GM19467 (cell line): Measurements from ENCODE around the gene BMI1.
"Not testable (repeated sequence)": the region's sequence is repeated elsewhere in the genome, so short reads cannot be mapped to it uniquely, and the experiment has no call there.

Source experiments
- ATAC-seq: cut with Tn5 transposase; IDR thresholded peaks from one replicate; pipeline ENCODE4 v1.9.1; 2021; ENCODE audit warnings: mild to moderate bottlenecking, moderate library complexity; ENCODE audit not compliant: unreplicated experiment

BMI1 gene

DNA sequence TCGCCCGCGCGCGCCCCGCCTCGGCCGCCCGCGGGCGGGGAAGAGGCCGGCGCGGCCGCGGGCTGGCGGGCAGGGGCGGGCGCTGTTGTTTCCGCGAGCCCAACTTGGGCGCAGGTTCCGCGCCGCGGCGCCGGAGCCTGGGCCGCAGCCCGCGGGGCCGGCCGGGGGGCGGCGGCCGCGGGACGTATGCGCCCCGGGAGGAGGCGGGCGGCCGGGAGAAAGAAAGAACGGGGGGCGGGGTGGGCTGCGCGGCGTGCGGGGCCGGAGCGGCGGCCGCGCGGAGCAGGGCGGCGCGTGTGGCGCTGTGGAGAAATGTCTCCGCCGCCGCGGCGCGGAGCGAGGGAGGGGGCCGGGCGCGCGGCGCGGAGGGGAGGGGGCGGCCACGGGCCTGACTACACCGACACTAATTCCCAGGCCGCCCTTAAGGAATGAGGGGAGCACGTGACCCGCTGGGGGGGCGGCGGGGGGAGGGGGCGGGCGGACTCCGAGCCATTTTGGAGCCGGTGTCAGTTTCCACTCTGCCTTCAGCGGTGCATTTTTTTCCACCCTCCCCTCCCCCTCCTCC lies at the start of gene BMI1:
TSS of gene BMI1 (plus strand) at position 509 of the 565 bp plus-strand sequence. CDS start 5,351 bp downstream, outside the sequence.
- peak; percentile 14 for ATAC-seq

DNA sequence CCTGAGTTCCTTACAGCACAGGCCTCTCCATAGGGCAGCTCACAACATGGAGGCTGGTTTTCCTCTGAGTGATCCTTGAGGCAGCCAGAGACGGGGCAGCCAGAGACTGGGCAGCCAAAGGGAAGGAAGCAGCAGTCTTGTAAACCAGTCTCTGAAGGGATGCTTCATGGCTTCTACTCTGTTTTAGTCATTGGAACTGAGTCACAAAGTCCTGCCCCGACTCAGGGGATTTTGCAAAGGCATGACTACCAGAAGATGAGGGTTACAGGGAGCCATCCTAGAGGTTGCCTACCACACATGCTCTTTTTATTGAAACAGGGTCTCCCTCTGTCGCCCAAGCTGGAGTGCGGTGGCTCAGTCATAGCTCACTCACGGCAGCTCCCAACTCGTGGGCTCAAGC lies 49.1 kb upstream of the BMI1 start:
- ATAC-seq = no peak

DNA sequence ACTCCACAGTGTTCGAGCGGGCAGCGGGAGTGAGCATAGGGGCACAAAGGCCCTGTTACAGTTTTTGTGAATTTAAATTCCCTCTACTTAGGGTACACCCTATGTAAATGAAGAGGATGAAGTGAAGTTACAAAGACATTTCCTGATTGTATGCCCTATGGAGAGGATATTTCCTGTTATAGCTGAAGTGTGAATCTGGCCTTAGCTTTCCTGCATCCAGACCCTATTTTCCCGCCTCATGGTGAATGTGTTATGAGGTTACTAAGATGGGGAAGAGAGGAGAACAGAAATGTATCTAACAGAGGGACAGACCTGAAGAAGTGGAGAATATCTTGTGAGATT lies 42.5 kb upstream of the BMI1 start:
- ATAC-seq = no peak

GRCh38 chr10:22280078-22280477 lies 40.8 kb upstream of the BMI1 start:
- ATAC-seq = no peak

GRCh38 chr10:22285130-22285529 lies 35.8 kb upstream of the BMI1 start:
- no peak for ATAC-seq

DNA sequence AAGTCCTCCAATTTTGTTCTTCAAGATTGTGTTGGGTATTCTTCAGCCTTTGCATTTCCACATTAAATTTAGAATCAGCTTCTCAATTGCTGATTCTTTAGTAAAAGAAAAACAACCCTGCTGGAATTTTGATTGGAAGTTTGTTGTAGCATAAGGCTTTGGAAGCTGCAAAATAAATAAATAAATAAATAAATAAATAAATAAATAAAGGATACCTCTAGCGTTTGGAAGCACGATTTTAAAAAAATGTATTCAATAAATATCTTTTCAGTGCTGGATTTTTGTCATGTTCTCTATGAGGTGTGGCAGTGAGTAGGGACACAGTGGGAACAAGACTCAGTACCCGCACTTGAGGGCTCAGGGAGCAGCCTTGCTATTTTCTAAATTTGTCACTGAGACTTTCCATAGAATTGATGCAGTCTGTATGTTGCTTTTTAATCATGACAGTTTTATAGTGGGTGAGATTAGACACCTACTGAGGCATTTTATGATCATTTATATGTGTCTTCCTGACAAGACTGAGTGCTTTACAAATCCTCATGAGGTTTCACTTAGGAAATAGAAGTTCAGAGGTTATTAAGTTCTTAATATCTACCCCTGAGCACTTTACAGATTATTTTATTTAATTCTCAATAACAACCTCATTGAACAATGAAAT lies 27.0 kb upstream of the BMI1 start:
- ATAC-seq = no peak

- ATAC-seq = no peak
These were observed 26.2 kb upstream of the BMI1 start for GRCh38 chr10:22294694-22295093.

DNA sequence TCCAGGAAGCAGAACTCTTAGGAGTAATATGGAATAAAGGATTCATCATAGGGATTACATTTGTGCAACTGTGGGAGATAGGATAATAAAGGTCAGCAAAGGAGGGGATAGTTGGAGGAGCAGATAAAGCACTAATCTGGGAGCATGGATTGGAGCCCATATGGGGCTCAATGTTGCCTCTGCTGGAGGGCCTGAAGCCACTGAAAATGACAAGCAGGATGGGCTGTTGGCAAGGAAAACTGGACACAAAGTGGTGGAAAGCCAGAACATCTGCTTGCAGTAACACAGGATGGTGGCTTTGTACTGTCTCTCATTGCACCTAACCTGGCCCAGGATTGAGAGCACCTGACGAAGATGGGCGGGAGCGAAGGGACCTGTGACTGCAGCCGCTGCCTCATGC lies 19.7 kb upstream of the BMI1 start:
- no peak for ATAC-seq

DNA sequence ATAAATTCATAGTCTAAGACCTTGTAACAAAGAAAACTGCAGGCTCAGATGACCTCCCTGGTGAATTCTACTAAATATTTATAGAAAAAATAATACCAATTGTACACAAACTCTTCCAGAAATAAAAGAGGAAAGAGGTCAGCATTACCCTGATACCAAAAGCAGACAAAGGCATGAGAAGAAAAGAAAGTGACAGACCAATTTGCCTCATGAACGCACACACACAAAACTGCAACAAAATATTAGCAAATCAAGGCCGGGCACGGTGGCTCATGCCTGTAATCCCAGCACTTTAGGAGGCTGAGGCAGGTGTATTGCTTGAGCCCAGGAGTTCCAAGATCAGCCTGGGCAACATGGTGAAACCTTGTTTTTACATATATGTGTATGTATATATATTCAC lies 17.4 kb upstream of the BMI1 start:
- ATAC-seq = no peak

GRCh38 chr10:22305721-22306120 lies 15.2 kb upstream of the BMI1 start:
- ATAC-seq = no peak

DNA sequence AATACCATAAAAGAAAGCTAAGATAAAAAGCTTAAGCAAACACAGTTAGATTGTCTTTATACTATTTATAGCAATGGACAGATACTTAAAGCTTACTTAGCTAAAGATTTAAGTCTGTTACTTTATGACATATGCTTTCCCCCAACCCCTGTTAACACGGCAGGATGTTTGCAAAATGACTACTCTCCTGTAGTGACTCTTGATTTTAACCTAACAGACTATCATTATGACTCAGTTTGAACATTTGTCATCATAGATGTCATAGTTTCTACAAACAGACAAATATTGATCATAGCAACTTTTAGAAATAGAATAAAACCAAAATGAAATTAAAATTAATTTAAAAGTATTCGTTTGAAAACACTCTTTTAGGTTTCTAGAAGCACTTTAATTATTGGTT lies 12.5 kb upstream of the BMI1 start:
- peak; percentile 77 for ATAC-seq

DNA sequence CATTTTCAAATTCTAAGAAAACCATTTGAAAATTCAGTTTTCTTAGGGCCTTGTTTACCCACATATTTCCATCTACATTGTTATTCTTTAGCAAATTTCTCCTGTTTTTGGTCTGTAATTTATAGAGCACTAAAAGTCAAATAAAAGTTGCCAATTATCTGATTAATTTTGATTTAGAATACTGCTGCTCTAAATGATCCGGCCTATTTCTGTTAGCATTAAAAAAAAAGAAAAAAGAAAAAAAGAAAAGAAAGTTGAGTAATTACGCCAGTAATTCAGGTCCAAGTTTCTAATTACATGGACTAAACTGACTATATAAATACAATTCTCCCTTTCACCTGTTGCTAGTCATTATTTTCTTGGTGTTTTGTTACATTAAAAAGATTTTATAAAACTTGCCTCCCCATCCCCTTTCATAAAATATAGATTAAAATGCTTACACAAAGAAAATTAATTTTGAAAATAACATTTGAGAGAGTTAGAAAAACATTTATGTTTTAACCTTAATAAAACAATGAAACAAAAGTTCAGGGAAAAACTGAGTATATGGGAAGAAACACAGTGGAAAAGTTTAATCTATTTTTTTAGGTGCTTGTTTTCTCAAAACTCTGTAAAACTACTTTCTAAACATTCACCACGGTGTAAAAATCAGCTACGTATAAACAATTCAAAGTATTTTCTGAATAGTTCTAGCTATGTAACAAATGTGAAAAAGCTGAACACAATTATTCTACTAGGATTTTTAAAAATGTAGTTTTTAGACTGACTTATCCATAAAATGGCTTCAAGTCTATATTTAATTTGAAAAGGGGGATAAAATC lies 11.5 kb upstream of the BMI1 start:
- ATAC-seq = no peak

DNA sequence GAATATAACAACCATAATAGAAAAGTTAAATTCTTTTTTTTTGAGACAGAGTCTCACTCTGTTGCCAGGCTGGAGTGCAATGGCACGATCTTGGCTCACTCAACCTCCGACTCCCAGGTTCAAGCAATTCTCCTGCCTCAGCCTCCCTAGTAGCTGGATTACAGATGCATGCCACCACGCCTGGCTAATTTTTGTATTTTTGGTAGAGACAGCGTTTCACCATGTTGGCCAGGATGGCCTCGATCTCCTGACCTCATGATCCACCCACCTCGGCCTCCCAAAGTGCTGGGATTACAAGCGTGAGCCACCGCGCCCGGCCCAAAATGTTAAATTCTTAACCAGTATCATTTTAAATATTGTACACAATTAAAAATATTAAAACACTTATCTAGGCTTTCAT lies 10.9 kb upstream of the BMI1 start:
- ATAC-seq = not testable (repeated sequence)

DNA sequence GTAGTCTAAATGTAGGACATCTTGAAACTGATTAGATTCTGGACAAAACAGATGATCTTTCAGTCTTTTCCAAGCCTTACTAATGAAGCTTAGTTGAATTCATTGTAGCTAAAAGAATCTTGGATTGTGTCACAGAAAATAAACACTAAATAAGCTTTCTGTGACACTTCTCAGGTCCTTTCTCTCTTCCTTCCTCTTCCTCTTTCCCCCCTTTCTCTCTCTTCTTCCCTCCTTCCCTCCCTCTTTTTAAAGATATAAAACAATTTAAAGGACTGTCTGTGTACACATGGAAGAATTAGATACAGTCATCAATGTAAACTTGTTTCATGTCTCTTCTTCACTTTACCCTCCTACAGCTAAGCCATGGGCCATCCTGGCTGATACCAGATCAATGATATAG lies 10.0 kb upstream of the BMI1 start:
- ATAC-seq = no peak

DNA sequence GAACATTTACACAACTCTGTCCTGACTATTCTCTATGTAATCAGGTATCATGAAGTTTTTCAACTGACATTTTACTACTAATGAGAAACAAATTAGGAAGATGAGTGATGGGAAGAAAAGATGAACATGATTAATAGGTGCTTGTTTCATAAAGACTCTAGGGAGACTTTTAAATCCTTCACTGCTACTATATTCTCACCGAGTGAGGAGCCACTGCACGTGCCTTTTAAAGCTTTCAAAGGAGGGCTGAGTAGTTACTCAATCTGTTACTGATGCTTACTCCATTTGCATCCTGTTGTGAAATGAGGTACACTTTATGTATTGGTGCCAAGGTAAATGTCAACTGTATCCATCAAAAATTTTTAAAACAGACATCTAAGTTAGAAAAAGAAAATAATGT lies 6.0 kb upstream of the BMI1 start:
- ATAC-seq = no peak

DNA sequence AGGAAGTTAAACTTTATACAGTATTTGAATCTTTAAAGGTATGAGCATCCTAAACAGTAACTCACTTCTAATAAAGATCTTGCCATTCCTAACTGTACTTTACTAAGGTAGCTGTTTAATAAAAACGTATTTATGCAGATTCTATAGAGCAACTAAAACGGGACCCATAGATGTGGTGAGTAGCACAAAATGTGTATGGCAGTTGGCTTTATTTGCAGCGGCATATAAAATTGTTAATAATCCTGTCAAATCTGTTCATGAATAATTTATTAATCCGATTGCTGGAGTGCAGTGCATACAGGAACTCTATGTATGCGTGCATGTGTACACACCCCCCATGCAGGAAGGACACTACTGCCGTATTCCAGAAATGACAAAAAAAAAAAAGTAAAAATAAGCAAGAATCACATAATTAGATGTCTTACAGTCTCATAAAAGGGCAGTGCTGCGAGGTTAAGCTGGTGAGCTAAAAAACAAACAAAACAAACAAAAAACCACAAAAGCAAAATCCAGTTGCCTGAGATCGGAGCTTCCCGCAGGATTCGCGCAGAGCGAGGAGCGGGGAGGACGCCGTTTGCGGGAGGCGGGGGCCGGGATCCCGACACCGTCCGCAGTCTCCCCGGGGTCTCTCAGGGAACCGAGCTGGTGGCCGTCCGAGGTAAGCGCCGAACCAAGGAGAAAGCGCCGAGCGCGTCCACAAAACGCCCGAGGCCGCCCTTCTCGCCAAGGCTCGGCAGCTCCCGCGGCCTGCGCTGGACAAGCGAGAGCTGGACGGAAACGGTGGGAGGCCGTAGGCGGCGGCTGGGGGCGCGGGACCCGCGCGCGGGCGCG lies 5.2 kb upstream of the BMI1 start:
- peak; percentile 24 for ATAC-seq

DNA sequence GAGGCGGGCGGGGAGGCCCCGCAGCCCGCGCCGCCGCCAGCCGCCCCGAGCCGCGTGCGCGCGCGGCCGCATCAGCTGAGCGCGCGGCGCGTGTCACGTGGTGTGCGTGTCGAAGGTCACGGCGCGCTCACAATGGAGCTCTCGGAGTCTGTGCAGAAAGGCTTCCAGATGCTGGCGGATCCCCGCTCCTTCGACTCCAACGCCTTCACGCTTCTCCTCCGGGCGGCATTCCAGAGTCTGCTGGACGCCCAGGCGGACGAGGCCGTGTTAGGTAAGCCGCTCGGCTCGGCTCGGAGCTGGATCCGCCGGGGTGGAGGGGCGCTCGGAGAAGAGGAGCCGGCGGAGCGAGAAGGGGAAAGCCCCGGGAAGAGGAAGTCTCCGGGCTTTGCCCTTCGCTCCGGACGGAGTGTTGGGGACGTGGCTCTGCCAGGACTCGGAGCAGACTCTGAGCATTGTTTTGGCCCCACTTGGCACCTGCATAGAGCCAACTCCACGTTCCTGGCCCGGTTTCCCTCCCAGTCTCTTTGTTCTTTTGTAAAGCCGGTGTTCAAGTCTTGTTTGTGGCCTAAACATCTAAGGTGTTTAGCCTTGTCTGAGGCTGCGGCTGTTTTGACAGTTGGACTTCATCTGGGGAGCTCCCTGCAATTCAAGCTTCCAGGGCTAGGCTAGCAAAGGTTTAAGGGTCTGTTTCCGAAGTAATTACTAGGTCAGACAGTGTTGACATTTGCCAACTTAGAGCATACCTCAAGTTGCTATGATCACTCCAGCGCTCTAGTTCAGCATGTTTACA lies 4.4 kb upstream of the BMI1 start, which contains the start of gene COMMD3:
TSS of gene COMMD3 (plus strand) at position 103 of the 790 bp plus-strand sequence. CDS start at position 133, 30 bp downstream.
- ATAC-seq = peak; percentile 53

DNA sequence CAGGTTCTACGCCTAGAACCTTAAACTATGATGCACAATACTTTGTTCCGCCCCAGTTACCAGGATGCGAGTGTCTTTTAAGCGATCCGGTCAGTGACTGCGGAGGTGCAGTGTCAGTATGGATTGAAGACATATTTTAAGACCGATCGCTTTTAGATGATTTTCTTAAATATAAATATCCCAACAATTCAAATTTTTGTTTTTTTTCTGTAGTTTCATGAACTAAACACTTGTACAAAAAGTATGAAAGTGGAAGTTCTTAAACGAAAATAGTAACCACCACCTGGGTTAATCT lies 3.9 kb upstream of the BMI1 start:
- peak; percentile 12 for ATAC-seq

GRCh38 chr10:22317771-22318565 lies 2.9 kb upstream of the BMI1 start:
- ATAC-seq = no peak

DNA sequence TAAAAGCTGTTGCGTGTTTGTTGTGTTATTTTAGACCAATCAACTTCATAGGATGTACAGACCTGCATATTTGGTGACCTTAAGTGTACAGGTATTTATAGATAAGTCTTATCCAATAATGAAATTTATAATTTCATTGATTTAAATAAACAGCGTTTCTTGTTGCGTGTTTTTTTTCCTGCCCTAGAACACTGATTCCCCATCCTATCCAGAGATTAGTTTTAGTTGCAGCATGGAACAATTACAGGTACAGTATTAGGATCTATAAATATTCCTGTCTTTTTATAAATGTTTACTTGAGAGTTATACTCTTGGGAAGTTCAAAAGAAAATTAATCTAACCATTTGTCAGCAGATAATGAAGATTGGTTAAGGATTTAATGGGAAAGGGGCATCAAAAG lies 2.1 kb upstream of the BMI1 start:
- no peak for ATAC-seq
